GM23338 (cell line): ENCODE results near the gene NFATC1. TPM values are rescaled to one million over a fixed set of nuclear protein-coding genes. Genes with fewer than 3 reads are reported as not detected.

Experiments used
- CREB1 ChIP-seq: fragments of 250-450 bp; sonication (Bioruptor Pico); IDR thresholded peaks from 2 replicates; pipeline ENCODE4 v1.5.0; 2020; ENCODE audit warnings: low read depth, mild to moderate bottlenecking, moderate library complexity
- EZH2 ChIP-seq: fragments of 200-600 bp; sonication (generic); IDR thresholded peaks from one replicate; pipeline ENCODE4 v1.8.0; 2017; ENCODE audit warnings: antibody characterized with exemption, mild to moderate bottlenecking, low read depth; ENCODE audit not compliant: unreplicated experiment
- EZH2phosphoT487 ChIP-seq: fragments of 200-600 bp; sonication (generic); IDR thresholded peaks from one replicate; pipeline ENCODE4 v1.8.1; 2018; ENCODE audit warnings: antibody characterized with exemption; ENCODE audit not compliant: unreplicated experiment
- polyA plus RNA-seq: library from polyadenylated mRNA; unstranded; fragments of >200 nt; fragmentation: Nextera tagmentation; extraction: Ambion mirVana; gene quantifications from 2 replicates; pipeline ENCODE4 v1.2.1, GENCODE V29; 2016
- total RNA-seq: library from RNA; depleted of rRNA; stranded (reverse); fragments of >200 nt; shearing (Covaris generic); gene quantifications from 2 replicates; pipeline ENCODE4 v1.2.3, GENCODE V29; 2014
- TF ChIP-seq, protein P1 (sequence below): fragments of 250-450 bp; sonication (Bioruptor Pico); IDR thresholded peaks from 2 replicates; pipeline ENCODE4 v1.5.0; 2020; ENCODE audit warnings: mild to moderate bottlenecking, moderate library complexity
- TF ChIP-seq, protein P2 (sequence below), 2 experiments: fragments of 200-600 bp in 1 of 2; sonication (generic) in 1 of 2; conservative IDR thresholded peaks; 2 replicates each; pipeline versions ENCODE4 v1.5.1 to v1.6.1; 2016 to 2017; ENCODE audit warnings: antibody characterized with exemption in 2 of 2, low read depth in 2 of 2, mild to moderate bottlenecking in 2 of 2, moderate library complexity in 1 of 2

The NFATC1 gene
- total and polyA plus RNA-seq, 2 experiments from 2014 or later, result 3.9 to 6.4 TPM

DNA sequence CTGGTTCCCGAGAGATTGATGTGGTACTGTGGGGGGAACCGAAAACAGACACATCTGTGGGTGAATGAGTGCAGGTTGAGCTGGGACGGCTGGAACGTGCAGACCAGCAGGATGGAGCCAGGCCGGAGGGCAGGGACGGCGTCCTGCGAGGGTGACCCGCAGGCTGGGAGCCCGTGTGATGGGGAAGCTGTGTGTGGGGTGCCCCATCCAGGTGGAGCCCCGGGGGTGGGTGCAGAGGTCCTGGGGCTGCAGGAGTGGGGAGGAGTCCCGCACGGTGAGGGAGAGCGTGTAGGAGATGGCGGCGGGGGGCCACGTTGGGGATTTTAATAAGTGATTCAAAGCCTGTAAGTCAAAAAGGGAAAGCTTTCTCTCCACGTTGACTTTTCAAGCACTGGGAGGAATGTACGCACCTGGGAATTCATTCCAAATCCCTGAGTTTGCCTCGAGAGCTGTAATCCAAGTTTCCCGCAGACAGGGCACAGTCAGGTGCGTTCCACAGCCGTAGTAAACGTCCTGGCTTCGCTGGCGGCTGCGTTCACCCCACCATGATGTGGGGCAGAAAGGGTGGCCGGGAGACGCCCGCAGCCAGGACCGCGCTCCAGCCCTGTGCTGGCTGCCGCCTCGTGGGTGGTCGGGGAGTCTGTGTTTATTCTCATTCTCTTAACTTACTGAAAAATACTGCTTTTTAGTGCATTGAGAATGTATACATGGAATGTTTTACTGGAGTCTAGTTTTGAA is 54.0 kb downstream of the NFATC1 start (continued):
- TF ChIP-seq, protein P1, sequence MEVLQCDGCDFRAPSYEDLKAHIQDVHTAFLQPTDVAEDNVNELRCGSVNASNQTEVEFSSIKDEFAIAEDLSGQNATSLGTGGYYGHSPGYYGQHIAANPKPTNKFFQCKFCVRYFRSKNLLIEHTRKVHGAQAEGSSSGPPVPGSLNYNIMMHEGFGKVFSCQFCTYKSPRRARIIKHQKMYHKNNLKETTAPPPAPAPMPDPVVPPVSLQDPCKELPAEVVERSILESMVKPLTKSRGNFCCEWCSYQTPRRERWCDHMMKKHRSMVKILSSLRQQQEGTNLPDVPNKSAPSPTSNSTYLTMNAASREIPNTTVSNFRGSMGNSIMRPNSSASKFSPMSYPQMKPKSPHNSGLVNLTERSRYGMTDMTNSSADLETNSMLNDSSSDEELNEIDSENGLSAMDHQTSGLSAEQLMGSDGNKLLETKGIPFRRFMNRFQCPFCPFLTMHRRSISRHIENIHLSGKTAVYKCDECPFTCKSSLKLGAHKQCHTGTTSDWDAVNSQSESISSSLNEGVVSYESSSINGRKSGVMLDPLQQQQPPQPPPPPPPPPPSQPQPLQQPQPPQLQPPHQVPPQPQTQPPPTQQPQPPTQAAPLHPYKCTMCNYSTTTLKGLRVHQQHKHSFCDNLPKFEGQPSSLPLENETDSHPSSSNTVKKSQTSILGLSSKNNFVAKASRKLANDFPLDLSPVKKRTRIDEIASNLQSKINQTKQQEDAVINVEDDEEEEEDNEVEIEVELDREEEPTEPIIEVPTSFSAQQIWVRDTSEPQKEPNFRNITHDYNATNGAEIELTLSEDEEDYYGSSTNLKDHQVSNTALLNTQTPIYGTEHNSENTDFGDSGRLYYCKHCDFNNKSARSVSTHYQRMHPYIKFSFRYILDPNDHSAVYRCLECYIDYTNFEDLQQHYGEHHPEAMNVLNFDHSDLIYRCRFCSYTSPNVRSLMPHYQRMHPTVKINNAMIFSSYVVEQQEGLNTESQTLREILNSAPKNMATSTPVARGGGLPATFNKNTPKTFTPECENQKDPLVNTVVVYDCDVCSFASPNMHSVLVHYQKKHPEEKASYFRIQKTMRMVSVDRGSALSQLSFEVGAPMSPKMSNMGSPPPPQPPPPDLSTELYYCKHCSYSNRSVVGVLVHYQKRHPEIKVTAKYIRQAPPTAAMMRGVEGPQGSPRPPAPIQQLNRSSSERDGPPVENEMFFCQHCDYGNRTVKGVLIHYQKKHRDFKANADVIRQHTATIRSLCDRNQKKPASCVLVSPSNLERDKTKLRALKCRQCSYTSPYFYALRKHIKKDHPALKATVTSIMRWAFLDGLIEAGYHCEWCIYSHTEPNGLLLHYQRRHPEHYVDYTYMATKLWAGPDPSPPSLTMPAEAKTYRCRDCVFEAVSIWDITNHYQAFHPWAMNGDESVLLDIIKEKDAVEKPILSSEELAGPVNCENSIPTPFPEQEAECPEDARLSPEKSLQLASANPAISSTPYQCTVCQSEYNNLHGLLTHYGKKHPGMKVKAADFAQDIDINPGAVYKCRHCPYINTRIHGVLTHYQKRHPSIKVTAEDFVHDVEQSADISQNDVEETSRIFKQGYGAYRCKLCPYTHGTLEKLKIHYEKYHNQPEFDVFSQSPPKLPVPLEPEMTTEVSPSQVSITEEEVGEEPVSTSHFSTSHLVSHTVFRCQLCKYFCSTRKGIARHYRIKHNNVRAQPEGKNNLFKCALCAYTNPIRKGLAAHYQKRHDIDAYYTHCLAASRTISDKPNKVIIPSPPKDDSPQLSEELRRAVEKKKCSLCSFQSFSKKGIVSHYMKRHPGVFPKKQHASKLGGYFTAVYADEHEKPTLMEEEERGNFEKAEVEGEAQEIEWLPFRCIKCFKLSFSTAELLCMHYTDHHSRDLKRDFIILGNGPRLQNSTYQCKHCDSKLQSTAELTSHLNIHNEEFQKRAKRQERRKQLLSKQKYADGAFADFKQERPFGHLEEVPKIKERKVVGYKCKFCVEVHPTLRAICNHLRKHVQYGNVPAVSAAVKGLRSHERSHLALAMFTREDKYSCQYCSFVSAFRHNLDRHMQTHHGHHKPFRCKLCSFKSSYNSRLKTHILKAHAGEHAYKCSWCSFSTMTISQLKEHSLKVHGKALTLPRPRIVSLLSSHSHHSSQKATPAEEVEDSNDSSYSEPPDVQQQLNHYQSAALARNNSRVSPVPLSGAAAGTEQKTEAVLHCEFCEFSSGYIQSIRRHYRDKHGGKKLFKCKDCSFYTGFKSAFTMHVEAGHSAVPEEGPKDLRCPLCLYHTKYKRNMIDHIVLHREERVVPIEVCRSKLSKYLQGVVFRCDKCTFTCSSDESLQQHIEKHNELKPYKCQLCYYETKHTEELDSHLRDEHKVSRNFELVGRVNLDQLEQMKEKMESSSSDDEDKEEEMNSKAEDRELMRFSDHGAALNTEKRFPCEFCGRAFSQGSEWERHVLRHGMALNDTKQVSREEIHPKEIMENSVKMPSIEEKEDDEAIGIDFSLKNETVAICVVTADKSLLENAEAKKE (CRISPR knock-in tag), result no peak
- TF ChIP-seq EZH2phosphoT487, result no peak
- TF ChIP-seq, protein P2, sequence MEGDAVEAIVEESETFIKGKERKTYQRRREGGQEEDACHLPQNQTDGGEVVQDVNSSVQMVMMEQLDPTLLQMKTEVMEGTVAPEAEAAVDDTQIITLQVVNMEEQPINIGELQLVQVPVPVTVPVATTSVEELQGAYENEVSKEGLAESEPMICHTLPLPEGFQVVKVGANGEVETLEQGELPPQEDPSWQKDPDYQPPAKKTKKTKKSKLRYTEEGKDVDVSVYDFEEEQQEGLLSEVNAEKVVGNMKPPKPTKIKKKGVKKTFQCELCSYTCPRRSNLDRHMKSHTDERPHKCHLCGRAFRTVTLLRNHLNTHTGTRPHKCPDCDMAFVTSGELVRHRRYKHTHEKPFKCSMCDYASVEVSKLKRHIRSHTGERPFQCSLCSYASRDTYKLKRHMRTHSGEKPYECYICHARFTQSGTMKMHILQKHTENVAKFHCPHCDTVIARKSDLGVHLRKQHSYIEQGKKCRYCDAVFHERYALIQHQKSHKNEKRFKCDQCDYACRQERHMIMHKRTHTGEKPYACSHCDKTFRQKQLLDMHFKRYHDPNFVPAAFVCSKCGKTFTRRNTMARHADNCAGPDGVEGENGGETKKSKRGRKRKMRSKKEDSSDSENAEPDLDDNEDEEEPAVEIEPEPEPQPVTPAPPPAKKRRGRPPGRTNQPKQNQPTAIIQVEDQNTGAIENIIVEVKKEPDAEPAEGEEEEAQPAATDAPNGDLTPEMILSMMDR (conservative IDR thresholded peaks at IDR 0.05; ENCODE audit: low read depth in 2 of 2), result no peak
- TF ChIP-seq CREB1 (CRISPR knock-in tag), result no peak
- TF ChIP-seq EZH2, result no peak
